Measurements from ENCODE around the gene GAL3ST3.

Gene GAL3ST3

DNA sequence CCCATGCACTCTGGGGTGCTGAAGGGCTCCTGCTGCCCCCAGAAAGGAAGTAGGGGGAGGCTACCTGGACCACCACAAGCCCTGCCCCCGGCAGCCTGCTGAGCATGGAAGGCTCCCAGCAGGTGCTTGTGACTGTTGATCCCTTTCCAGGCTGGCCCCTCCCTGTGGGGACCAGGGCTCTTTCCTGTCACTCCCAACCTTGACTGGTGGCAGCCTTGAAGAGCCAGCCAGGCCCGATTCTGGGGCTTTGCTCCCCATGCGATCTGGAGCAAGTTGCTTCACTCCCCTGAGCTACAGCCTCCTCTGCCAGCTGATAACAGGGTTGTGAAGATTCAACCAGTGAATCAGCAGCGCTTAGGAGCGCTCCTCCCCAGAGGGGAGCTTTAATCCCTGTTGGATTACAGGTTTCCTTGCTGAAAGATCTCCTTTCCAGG lies 41.7 kb downstream of the GAL3ST3 start:
- Histone ChIP-seq H4K12ac (ENCODE audit: low read depth, low read length) (no peak overlapping the region), H3K4ac (ENCODE audit: low read depth, low read length) (no peak overlapping the region), H3K9me3 (ENCODE audit: insufficient read depth, low read depth, low read length) (no peaks in the 10 kb centered on the region), H2AK5ac (ENCODE audit: low read length) (peak overlapping the region; percentile 4), H3K4me3 (ENCODE audit: low read depth, low read length) (no peak overlapping the region), H3K9ac (ENCODE audit: low read length) (no peak overlapping the region), H4K91ac (ENCODE audit: low read depth, low read length) (no peak overlapping the region), H2AFZ (ENCODE audit: insufficient read depth, low read length, poor library complexity) (no peak overlapping the region), H2BK120ac (ENCODE audit: insufficient read depth, low read length, poor library complexity) (no peak overlapping the region), H3K18ac (ENCODE audit: low read length) (no peak overlapping the region), H3K27ac (ENCODE audit: low read depth, low read length) (no peak overlapping the region), H3K27me3 (ENCODE audit: insufficient read depth, low read length) (no peaks in the 10 kb centered on the region), H2BK5ac (ENCODE audit: low read depth, low read length, poor library complexity) (no peak overlapping the region), H3K4me1 (ENCODE audit: control insufficient read depth in 1 of 2, insufficient read depth in 2 of 2, low read length in 2 of 2) (peaks cover 29 to 34% of the 10 kb centered on the region in 2 experiments), H3K23ac (ENCODE audit: low read length) (no peak overlapping the region), H3K79me1 (ENCODE audit: low read length) (peaks cover 16% of the 10 kb centered on the region), H3K36me3 (ENCODE audit: control insufficient read depth in 1 of 2, insufficient read depth in 2 of 2, low read length in 2 of 2) (peaks cover 8 to 9% of the 10 kb centered on the region in 2 experiments), H3K4me2 (ENCODE audit: low read length) (no peak overlapping the region), H3K79me2 (ENCODE audit: control insufficient read depth, insufficient read depth, low read length, poor library complexity) (peaks cover 7% of the 10 kb centered on the region), H3K14ac (ENCODE audit: low read length) (no peak overlapping the region), H4K8ac (ENCODE audit: low read depth, low read length) (no peak overlapping the region), H2BK12ac (ENCODE audit: low read length) (no peak overlapping the region)
- no peak for DNase-seq
- WGBS (ENCODE audit: extremely low coverage, insufficient coverage, insufficient read length), result no CpG with 5 or more reads among the region's 5 CpGs

DNA sequence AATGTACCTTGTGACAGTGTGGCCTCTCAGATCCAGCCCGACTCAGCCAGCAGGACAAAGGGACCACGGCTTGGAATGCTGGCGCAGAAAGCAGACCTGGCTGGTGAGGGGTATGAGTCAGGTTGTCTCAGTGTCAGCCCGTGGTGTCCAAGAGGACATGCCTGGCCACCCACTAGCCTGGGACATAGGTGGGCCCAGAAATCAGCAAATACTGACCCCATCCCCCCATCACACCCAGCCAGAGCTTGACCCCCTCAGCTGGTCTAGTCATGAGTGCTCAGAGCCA lies 42.1 kb downstream of the GAL3ST3 start:
- Histone ChIP-seq H4K91ac (ENCODE audit: low read depth, low read length) (no peak overlapping the region), H2AFZ (ENCODE audit: insufficient read depth, low read length, poor library complexity) (no peak overlapping the region), H3K9ac (ENCODE audit: low read length) (no peak overlapping the region), H3K4me2 (ENCODE audit: low read length) (no peak overlapping the region), H3K4me3 (ENCODE audit: low read depth, low read length) (no peak overlapping the region), H2BK12ac (ENCODE audit: low read length) (peak overlapping the region; percentile 2), H4K8ac (ENCODE audit: low read depth, low read length) (no peak overlapping the region), H2AK5ac (ENCODE audit: low read length) (peak overlapping the region; percentile 4), H3K36me3 (ENCODE audit: control insufficient read depth in 1 of 2, insufficient read depth in 2 of 2, low read length in 2 of 2) (peaks cover 8 to 9% of the 10 kb centered on the region in 2 experiments), H4K12ac (ENCODE audit: low read depth, low read length) (no peak overlapping the region), H3K18ac (ENCODE audit: low read length) (no peak overlapping the region), H3K4ac (ENCODE audit: low read depth, low read length) (no peak overlapping the region), H3K4me1 (ENCODE audit: control insufficient read depth in 1 of 2, insufficient read depth in 2 of 2, low read length in 2 of 2) (peaks cover 25 to 31% of the 10 kb centered on the region in 2 experiments), H3K9me3 (ENCODE audit: insufficient read depth, low read depth, low read length) (no peaks in the 10 kb centered on the region), H3K14ac (ENCODE audit: low read length) (no peak overlapping the region), H3K27me3 (ENCODE audit: insufficient read depth, low read length) (no peaks in the 10 kb centered on the region), H3K27ac (ENCODE audit: low read depth, low read length) (no peak overlapping the region), H3K79me1 (ENCODE audit: low read length) (peaks cover 16% of the 10 kb centered on the region), H3K79me2 (ENCODE audit: control insufficient read depth, insufficient read depth, low read length, poor library complexity) (peaks cover 6% of the 10 kb centered on the region), H2BK120ac (ENCODE audit: insufficient read depth, low read length, poor library complexity) (no peak overlapping the region), H2BK5ac (ENCODE audit: low read depth, low read length, poor library complexity) (no peak overlapping the region), H3K23ac (ENCODE audit: low read length) (no peak overlapping the region)
- WGBS (ENCODE audit: extremely low coverage, insufficient coverage, insufficient read length), result no CpG with 5 or more reads among the region's 4 CpGs
- no peak for DNase-seq

DNA sequence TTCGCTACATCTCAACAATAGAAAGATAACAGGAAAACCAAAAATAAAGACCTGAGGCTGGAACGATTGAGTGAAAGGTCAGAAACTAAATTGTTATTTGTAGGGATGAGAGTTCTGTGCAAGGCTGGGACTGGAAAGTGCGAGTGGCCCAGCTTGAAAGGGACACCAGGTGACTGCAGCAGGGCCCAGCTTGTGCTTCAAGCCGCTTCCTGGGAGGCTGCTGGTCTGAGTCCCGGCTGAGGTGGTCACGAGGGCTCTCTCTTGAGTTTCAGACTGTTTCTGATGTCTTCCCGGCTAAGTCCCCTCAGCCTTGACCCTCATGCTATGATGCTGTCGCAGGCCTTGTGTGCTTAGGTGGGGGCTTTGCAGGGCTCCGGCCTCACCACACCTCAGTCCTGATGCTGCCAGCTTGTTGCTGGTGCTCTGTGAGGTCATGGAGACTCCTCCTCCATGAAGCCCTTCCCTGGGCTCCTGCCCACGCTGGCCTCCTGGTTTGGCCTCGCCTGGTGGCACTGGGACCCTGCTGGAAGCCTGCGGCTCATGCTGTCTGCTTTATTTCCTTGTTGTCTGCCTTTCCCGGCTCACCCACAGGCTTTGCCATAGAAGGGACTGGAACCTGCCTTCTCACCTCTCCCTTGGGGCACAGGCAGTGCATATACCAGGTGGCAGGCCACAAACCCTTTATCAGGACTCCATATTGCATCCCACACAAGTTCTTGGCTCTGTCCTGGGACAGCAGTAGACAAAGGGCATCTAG lies 42.6 kb downstream of the GAL3ST3 start:
- Histone ChIP-seq H2AFZ (ENCODE audit: insufficient read depth, low read length, poor library complexity) (no peak overlapping the region), H3K4me1 (ENCODE audit: control insufficient read depth in 1 of 2, insufficient read depth in 2 of 2, low read length in 2 of 2) (peaks cover 21 to 25% of the 10 kb centered on the region in 2 experiments)

DNA sequence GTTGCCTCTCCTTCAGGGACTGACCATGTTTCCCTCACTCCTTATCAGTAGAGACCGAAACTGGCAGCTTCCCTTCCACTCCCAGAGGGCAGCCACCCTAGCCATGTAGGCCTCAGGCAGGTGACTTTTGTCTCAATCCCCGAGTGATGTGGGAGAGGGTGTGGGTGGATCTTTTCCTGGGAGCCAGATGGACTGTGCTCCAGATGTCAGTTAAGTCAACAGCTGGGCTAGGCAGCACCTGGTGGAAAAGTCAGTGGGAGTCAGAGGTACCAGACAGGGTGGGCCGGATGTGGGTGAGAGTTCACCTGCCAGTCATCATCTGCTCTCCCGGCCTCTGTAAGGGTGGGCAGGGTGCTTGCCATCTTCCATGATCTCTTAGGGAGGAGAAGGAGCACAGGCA lies 44.8 kb downstream of the GAL3ST3 start:
- WGBS (ENCODE audit: extremely low coverage, insufficient coverage, insufficient read length), result no CpG with 5 or more reads among the region's 4 CpGs
- H3K36me3 ChIP-seq (ENCODE audit: control insufficient read depth in 1 of 2, insufficient read depth in 2 of 2, low read length in 2 of 2), result peaks cover 19 to 21% of the 10 kb centered on the region in 2 experiments
- H3K4me2 ChIP-seq (ENCODE audit: low read length), result no peak overlapping the region
- no peak for DNase-seq
- H2AFZ ChIP-seq (ENCODE audit: insufficient read depth, low read length, poor library complexity), result no peak overlapping the region
- no peak overlapping the region for H3K27ac ChIP-seq (ENCODE audit: low read depth, low read length)
- H3K23ac ChIP-seq (ENCODE audit: low read length), result no peak overlapping the region
- peak overlapping the region; percentile 31 for H3K4ac ChIP-seq (ENCODE audit: low read depth, low read length)
- H3K9me3 ChIP-seq (ENCODE audit: insufficient read depth, low read depth, low read length), result no peaks in the 10 kb centered on the region
- peaks cover 9% of the 10 kb centered on the region for H3K79me2 ChIP-seq (ENCODE audit: control insufficient read depth, insufficient read depth, low read length, poor library complexity)
- no peak overlapping the region for H2AK5ac ChIP-seq (ENCODE audit: low read length)
- H3K14ac ChIP-seq (ENCODE audit: low read length), result no peak overlapping the region
- no peak overlapping the region for H4K12ac ChIP-seq (ENCODE audit: low read depth, low read length)
- H3K18ac ChIP-seq (ENCODE audit: low read length), result peak overlapping the region; percentile 29
- no peak overlapping the region for H2BK12ac ChIP-seq (ENCODE audit: low read length)
- H4K91ac ChIP-seq (ENCODE audit: low read depth, low read length), result no peak overlapping the region
- H2BK5ac ChIP-seq (ENCODE audit: low read depth, low read length, poor library complexity), result no peak overlapping the region
- no peak overlapping the region for H3K4me3 ChIP-seq (ENCODE audit: low read depth, low read length)
- no peak overlapping the region for H2BK120ac ChIP-seq (ENCODE audit: insufficient read depth, low read length, poor library complexity)
- no peaks in the 10 kb centered on the region for H3K27me3 ChIP-seq (ENCODE audit: insufficient read depth, low read length)
- H3K79me1 ChIP-seq (ENCODE audit: low read length), result peaks cover 10% of the 10 kb centered on the region
- H3K4me1 ChIP-seq (ENCODE audit: control insufficient read depth in 1 of 2, insufficient read depth in 2 of 2, low read length in 2 of 2), result peaks cover 14 to 23% of the 10 kb centered on the region in 2 experiments
- no peak overlapping the region for H3K9ac ChIP-seq (ENCODE audit: low read length)
- H4K8ac ChIP-seq (ENCODE audit: low read depth, low read length), result no peak overlapping the region

More for the DNA sequence above, 42.6 kb downstream of the GAL3ST3 start:
- Histone ChIP-seq H4K8ac (ENCODE audit: low read depth, low read length) (no peak overlapping the region), H4K12ac (ENCODE audit: low read depth, low read length) (no peak overlapping the region), H3K36me3 (ENCODE audit: control insufficient read depth in 1 of 2, insufficient read depth in 2 of 2, low read length in 2 of 2) (peaks cover 8 to 9% of the 10 kb centered on the region in 2 experiments), H3K4me2 (ENCODE audit: low read length) (no peak overlapping the region), H3K14ac (ENCODE audit: low read length) (no peak overlapping the region), H2BK120ac (ENCODE audit: insufficient read depth, low read length, poor library complexity) (no peak overlapping the region), H3K9me3 (ENCODE audit: insufficient read depth, low read depth, low read length) (no peaks in the 10 kb centered on the region), H2AK5ac (ENCODE audit: low read length) (no peak overlapping the region), H2BK5ac (ENCODE audit: low read depth, low read length, poor library complexity) (no peak overlapping the region), H3K23ac (ENCODE audit: low read length) (no peak overlapping the region), H3K4ac (ENCODE audit: low read depth, low read length) (no peak overlapping the region), H3K27me3 (ENCODE audit: insufficient read depth, low read length) (no peaks in the 10 kb centered on the region), H3K4me3 (ENCODE audit: low read depth, low read length) (no peak overlapping the region), H3K9ac (ENCODE audit: low read length) (no peak overlapping the region), H2BK12ac (ENCODE audit: low read length) (no peak overlapping the region), H3K79me2 (ENCODE audit: control insufficient read depth, insufficient read depth, low read length, poor library complexity) (peaks cover 9% of the 10 kb centered on the region), H3K27ac (ENCODE audit: low read depth, low read length) (no peak overlapping the region), H3K79me1 (ENCODE audit: low read length) (peaks cover 14% of the 10 kb centered on the region), H4K91ac (ENCODE audit: low read depth, low read length) (peak overlapping the region; percentile 20), H3K18ac (ENCODE audit: low read length) (no peak overlapping the region)
- WGBS (ENCODE audit: extremely low coverage, insufficient coverage, insufficient read length), result no CpG with 5 or more reads among the region's 13 CpGs
- no peak for DNase-seq

All from trophoblast cell (in vitro differentiated cells and primary cell).